ENCODE results near the gene ERBB3. TPM values are rescaled to one million over a fixed set of nuclear protein-coding genes. Genes with fewer than 3 reads are reported as not detected.

The ERBB3 gene
- total and polyA plus RNA-seq, 2 of the 8 experiments (the other 6 are each of a cell fraction or from before 2014, with no cell fraction given), result 33.9 to 52.4 TPM

GRCh38 chr12:56086096-56086495, 6.1 kb downstream of the ERBB3 start:
- Histone ChIP-seq H2BK120ac (replicated peaks; ENCODE audit: low read depth, low read length) (no peak overlapping the region), H3K27me3 (replicated peaks in 1 of 4; ENCODE audit: control insufficient read depth in 3 of 4, extremely low read depth in 1 of 4, insufficient read depth in 3 of 4, low read length in 3 of 4) (no peaks in the 10 kb centered on the region), H3K23me2 (ENCODE audit: low read depth, low read length) (no peaks in the 10 kb centered on the region; the same call in 1 of the 2 replicates), H3K9me3 (ENCODE audit: insufficient read depth in 2 of 2, low read depth in 1 of 2, low read length in 1 of 2) (no peaks in the 10 kb centered on the region), H3K18ac (ENCODE audit: extremely low read depth, low read length) (no peak overlapping the region), H3K23ac (ENCODE audit: insufficient read length) (no peak overlapping the region), H3K4me2 (ENCODE audit: insufficient read depth in 1 of 2, low read depth in 2 of 2, low read length in 2 of 2) (no peak overlapping the region), H3K79me1 (ENCODE audit: low read depth, low read length) (peaks cover 7% of the 10 kb centered on the region; the same call in 1 of the 2 replicates), H2BK15ac (ENCODE audit: low read length) (no peak overlapping the region), H2AFZ (ENCODE audit: low read length) (no peak overlapping the region), H4K20me1 (replicated peaks in 1 of 2; ENCODE audit: control insufficient read depth in 1 of 2, insufficient read depth in 2 of 2, low read length in 2 of 2) (peaks cover 2 to 10% of the 10 kb centered on the region in 2 experiments), H2BK20ac (ENCODE audit: low read length) (no peak overlapping the region), H3K27ac (ENCODE audit: low read depth, low read length) (no peak overlapping the region), H3K4me3 (ENCODE audit: extremely low read depth in 1 of 4, insufficient read depth in 2 of 4, low read depth in 3 of 4, low read length in 4 of 4) (no peak overlapping the region), H4K91ac (replicated peaks; ENCODE audit: insufficient read length, low read length) (no peak overlapping the region), H3K4me1 (replicated peaks in 1 of 4; ENCODE audit: control insufficient read depth in 3 of 4, insufficient read depth in 4 of 4, low read length in 3 of 4) (peaks cover 2 to 10% (median 7%) of the 10 kb centered on the region in 4 experiments), H4K8ac (ENCODE audit: extremely low read depth, insufficient read depth, low read length) (no peak overlapping the region), H3K9ac (replicated peaks in 1 of 4; ENCODE audit: extremely low read depth in 1 of 4, low read depth in 3 of 4, low read length in 3 of 4) (no peak overlapping the region), H3K14ac (ENCODE audit: insufficient read length) (no peak overlapping the region), H3K79me2 (ENCODE audit: control insufficient read depth in 1 of 2, insufficient read depth in 2 of 2, low read length in 2 of 2) (peaks cover 0 to 24% of the 10 kb centered on the region in 2 experiments; a peak in 2 of 4 replicates), H2AK5ac (ENCODE audit: low read depth, low read length) (no peak overlapping the region), H3K4ac (replicated peaks; ENCODE audit: insufficient read length, low read depth, low read length) (no peak overlapping the region), H3K36me3 (ENCODE audit: control insufficient read depth in 2 of 4, insufficient read depth in 4 of 4, low read length in 3 of 4) (peaks cover 20 to 50% (median 37%) of the 10 kb centered on the region in 4 experiments), H4K5ac (ENCODE audit: insufficient read length, low read depth, low read length) (no peak overlapping the region), H2BK12ac (ENCODE audit: low read depth, low read length) (no peak overlapping the region), H2BK5ac (ENCODE audit: low read depth, low read length) (no peak overlapping the region), H3K56ac (replicated peaks; ENCODE audit: insufficient read length, low read depth, low read length) (no peak overlapping the region)
- no peak for DNase-seq (ENCODE audit: low read depth in 1 of 2, low spot score in 2 of 2)
- no peak for FAIRE-seq
- 94% methylated on average over 3 of the region's 3 CpGs; no CpG with 5 or more reads in 1 of the 2 experiments for WGBS, 2 experiments (ENCODE audit: extremely low coverage in 1 of 2, insufficient coverage in 1 of 2, insufficient read length in 1 of 2, insufficient replicate concordance in 2 of 2, low coverage in 1 of 2, low lambda C conversion rate in 2 of 2, missing lambda C conversion rate in 1 of 2)
- ChIA-PET CTCF (ENCODE audit: partially characterized antibody) (interaction anchor here (0.7 to 4.8 kb wide), 11 partner anchors 10 to 90 kb away, joined by 3 to 38 read pairs (median 5); partner anchors contain the start of genes PA2G4 and SUOX), POLR2A (ENCODE audit: partially characterized antibody) (interaction anchor here (1.1 to 8.9 kb wide), 4 partner anchors 10 to 41 kb away, joined by 4 to 112 read pairs (median 24); partner anchors contain the start of genes PA2G4, RPL41 and ZC3H10)
- TF ChIP-seq KDM1A (IDR thresholded peaks at IDR 0.05; ENCODE audit: borderline replicate concordance, low read length) (no peak), SAP30 (IDR thresholded peaks at IDR 0.05; ENCODE audit: insufficient read depth, insufficient replicate concordance, low read length) (no peak), CREB1 (IDR thresholded peaks at IDR 0.05) (no peak), SIRT6 (IDR thresholded peaks at IDR 0.05; ENCODE audit: low read length) (no peak), NANOG (IDR thresholded peaks at IDR 0.05; ENCODE audit: insufficient read depth, low read depth, low read length, poor library complexity, severe bottlenecking) (no peak), JUN (IDR thresholded peaks at IDR 0.05; ENCODE audit: low read depth, low read length) (no peak), ZNF274 (IDR thresholded peaks at IDR 0.05; ENCODE audit: borderline replicate concordance, extremely low read depth, low read length) (no peak)

Data from H1 (cell line).